GOT3 (cell line): ENCODE results near the gene C2orf76.

Experiments
- DNase-seq: peaks from one replicate; lab custom pipeline; 2025; ENCODE audit warnings: mixed read lengths; lab: John Stamatoyannopoulos, UW

C2orf76 gene

DNA sequence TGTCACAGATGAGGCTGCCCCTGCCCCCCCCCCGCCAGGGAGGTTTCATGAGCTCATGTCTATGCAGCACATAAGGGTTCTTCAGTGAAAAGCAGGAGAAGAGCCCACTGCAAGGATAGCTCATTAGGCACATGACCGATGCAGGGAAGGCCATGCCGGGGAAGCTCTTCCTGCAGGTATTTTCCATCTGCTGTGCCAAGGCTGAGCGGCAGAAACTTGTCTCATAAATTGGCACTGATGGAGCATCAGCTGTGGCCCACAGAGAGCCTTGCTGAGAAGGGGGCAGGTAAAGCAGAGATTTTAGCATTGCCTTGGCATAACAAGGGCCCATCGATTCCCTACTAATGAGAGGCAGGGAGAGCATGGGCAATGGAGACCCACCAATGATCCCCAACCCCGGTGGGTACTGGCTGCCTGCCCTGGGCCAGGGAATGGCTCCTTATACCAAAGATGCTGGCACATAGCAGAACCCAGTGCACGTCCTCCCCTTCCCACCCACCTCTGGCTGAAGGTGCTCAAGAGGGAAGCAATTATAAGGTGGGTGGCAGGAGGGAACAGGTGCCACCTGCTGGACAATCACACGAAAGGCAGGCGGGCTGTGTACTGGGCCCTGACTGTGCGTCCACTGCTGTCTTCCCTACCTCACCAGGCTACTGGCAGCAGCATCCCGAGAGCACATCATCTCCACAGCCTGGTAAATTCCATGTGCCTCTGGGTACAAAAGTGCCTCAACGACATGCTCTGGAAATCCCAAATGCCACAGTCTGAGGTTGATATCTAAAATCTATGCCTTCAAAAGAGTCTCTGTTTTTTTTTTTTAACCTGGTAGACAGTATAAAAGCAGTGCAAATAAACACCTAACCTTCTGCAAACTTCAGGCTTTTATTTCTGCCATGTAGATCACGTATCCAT is 101.6 kb downstream of the C2orf76 start:
- no peak for DNase-seq

DNA sequence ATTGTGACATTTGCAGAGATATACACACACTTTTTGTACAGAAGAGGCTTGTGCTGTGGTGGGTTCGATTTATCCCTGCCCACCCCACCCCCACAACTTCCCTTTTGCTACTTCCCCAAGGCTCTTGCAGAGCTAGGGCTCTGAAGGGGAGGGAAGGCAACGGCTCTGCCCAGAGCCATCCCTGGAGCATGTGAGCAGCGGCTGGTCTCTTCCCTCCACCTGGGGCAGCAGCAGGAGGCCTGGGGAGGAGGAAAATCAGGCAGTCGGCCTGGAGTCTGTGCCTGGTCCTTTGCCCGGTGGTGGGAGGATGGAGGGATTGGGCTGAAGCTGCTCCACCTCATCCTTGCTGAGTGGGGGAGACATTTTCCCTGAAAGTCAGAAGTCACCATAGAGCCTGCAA is 103.0 kb downstream of the C2orf76 start:
- DNase-seq, result no peak

DNA sequence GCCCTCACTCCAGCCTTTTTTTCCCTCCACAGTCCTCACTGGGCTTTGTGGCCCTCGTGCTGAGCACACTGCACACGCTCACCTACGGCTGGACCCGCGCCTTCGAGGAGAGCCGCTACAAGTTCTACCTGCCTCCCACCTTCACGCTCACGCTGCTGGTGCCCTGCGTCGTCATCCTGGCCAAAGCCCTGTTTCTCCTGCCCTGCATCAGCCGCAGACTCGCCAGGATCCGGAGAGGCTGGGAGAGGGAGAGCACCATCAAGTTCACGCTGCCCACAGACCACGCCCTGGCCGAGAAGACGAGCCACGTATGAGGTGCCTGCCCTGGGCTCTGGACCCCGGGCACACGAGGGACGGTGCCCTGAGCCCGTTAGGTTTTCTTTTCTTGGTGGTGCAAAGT is 103.6 kb downstream of the C2orf76 start:
- no peak for DNase-seq

DNA sequence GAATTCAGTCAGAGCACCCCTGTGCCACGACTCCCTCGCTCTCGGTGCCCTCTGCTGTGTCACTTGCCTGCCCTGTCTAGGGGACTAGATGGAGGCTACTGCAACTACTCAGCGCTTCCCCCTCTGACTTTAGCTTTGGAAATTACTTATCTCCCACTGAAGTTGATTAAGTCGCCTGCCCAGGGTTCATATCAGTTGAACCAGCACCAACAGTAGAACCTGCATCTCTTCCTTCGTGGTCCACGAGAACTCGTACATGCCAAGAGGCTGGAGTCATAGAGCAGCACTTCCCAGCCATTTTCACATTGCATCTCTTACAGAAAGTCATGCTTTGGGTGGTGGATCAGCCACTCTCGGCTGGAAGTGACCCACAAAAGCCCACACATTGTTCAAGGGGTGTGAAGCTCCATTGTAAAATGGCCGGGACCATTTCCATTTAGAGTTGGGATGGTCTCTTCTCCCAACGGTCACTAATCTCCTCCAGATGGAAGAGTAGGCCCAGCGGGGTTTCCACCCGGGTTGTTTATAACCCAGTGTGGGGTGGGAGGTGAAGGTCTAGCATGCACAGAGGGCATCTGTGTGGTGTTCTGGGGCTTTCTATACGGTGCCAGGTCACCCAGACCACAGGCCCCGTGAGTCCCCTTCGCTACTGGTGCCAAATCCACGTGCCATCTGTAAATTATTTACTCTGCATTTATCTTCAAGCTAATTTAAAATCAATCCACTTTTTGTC is 105.0 kb downstream of the C2orf76 start:
- DNase-seq, result no peak

DNA sequence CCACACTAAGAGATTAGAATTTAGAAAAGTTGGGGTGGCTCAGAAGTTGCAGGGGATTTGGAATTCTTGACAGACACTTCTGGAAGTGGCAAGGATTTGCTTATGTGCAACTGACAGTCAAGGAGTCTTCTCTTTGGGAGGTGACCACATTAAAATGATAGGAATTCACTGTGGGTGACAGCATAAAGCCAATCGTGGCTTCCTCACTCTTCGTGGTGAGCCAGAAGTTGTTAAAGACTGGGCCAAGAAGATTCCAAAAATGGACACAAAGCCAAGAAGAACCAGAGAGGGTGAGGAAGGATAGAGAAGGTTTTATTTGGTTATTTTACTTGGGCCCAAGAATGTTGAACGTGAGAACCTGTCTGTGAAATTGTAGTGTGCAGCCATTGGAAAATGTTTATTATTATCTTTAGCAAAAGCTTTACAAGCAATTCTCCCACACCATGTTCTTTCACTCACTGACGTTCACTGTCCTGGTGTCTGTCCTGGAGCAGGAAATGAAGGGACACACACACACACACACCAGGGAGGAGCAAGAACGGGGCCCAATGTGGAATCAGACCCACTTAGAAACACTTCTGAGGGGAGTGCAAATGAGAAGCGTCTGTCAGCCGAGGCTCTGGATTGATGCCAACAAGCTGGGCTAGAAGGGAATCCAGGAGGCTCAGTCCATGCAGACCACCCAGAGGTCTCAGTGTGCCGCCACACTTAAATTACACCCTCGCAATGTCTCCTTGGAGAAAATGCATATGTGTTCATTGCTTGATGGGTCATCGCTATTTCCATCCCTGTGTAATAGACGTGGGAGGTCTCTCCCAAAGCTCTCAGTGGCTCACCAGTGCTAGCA is 105.8 kb downstream of the C2orf76 start:
- DNase-seq, result no peak

- no peak for DNase-seq
Measured at GRCh38 chr2:119259296-119259860, 107.3 kb downstream of the C2orf76 start.

DNA sequence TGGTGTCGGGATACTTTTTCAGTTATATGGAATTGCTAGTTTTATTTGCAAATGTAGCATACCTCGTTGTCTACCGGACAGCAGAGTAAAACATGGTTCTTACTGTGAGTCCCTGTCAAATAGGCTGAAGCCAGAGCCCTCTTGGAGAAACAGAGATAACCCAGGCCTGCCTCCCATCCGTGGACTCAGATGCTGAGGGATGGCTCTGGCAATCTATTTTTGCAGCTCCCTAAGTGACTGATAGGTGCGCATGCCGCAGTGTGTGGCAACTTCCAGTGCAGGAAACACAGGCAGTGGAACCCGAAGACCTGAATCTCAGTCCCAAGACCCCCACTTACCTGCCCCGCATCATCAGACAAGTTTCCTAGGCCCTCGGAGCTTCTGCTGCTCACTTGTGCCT is 109.4 kb downstream of the C2orf76 start:
- no peak for DNase-seq

DNA sequence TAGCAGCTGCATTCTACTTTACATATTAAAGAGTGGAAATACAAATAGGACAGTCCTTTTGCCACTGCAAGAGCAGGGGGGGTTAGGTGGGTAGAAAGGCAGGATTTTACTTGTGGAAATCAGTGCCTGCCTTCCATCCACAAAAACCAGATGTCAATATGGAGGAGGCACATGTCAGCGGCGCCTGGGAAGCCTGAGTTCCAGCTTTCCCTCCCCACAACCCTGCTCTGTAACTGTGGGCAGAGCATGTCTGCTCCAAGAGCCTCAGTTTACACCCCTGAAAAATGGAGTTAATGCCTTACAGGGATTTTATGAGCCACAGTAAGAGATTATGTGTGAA is 110.1 kb downstream of the C2orf76 start:
- no peak for DNase-seq

DNA sequence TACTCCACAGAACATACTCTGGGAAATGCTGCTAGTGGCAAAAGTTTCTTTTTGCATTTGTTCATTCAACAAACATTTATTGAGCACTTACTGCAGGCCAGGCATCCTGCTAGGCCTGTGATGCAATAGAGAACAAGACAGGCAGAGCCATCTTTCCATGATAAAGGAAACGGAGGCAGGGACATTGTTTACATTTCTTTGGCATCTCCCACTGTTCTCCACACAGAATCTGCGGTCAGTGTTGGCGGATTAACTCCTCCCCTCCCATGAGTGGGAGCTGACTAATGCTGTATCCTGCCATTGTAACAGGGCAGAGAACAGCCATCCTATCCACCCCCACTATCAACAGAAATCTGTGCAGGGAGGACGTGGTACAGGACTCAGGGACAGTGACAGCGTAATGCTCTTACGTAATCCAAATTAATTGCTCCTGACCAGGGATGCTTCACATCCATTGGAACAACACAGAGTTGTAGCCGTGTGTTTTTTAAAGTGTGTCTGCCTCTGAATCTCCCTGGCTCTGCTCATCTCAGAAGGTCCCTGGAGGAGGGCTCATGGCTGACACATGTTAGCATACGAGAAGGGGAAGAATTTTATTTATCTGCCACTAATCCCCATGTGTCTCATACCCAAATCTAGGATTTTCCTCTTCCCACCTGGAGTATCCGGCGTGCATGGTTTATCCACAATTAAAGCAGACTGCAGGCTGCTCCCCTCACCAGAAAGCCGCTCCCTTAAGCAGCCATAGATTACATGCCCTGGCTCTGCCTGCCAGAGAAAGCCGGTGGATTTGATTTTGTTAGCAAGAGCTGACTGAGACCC is 110.7 kb downstream of the C2orf76 start:
- no peak for DNase-seq

DNA sequence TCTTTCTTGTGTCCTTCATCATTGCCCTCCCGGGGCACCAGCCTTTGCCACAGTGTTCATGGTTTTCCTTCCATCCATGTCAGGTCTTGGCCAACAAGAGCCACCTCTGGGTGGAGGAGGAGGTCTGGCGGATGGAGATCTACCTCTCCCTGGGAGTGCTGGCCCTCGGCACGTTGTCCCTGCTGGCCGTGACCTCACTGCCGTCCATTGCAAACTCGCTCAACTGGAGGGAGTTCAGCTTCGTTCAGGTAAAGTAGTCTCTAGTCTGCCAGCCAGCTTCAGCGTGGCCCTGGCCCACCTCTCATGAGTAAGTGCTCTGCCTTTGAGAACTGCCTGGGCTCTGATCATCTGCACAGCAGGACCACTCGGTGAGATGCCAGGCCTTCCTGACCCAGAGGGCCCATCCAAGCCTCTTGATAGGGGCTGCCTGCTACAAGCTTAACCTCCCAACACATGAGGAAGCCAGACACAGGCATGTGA is 112.0 kb downstream of the C2orf76 start:
- DNase-seq, result no peak

GRCh38 chr2:119253760-119254600 is 112.7 kb downstream of the C2orf76 start:
- no peak for DNase-seq

DNA sequence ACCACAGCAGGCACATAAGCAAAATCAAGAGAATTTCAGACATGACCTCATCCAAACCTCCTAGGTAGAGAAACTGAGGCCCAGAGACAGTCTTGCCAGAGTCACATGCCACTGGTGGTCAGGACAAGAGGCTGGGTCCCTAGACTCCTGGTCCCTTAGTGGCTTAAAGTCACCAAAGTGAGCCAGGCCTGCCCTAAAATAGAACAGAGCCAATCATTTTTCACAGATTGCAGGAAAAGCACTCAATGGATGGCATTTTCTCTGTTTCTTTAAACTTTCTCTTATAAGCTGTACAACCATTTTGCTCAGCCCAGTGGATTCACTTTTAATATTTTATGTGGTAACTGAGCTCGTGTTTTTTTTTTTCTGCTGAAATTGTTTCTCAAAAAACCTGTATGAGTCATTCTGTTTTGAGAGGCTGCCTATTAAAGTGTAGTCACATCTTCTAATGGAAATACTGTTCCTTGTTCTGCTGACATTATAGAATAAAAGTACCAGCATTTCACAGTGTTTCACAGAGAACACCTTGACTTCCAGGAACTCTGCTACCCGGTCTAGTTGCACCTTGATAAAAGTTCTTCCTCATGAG is 113.4 kb downstream of the C2orf76 start:
- DNase-seq, result no peak
